Sciatic nerve (tissue), 2 donors: Measurements from ENCODE around the gene NRAS. TPM values are rescaled to one million over a fixed set of nuclear protein-coding genes. Genes with fewer than 3 reads are reported as not detected.
A peak's percentile ranks its signal among the peaks of the same experiment; 100 is the strongest.

Source experiments
- ATAC-seq: fragments of 200-7000 bp; cut with Tn5 transposase; one replicate; pipeline ENCODE4 v1.9.1; 2020; ENCODE audit warnings: mild to moderate bottlenecking, moderate library complexity
- DNase-seq: peaks from one replicate; pipeline ENCODE4 v3.0.0-alpha.2; 2020; ENCODE audit warnings: low spot score
- intact Hi-C: fragments of 100-400 bp; cut with DNase I; formaldehyde crosslinking; loops from one replicate; pipeline ENCODE4 v1.14.2; 2022
- total RNA-seq: library from RNA; stranded (reverse); fragmentation: NEBNext Ultra II Directional; extraction: Animal tissue kit (Norgen Biotek cat#: 25700); gene quantifications from one replicate; pipeline ENCODE4 v1.2.1, GENCODE V29; 2021
- donor health status: DM: no; HTN: no; CAD: no.
- donor health status: DM: no; HTN: no; CAD: no.

Gene NRAS
- total RNA-seq, 1 donor from 2014 or later = 19.4 TPM

DNA sequence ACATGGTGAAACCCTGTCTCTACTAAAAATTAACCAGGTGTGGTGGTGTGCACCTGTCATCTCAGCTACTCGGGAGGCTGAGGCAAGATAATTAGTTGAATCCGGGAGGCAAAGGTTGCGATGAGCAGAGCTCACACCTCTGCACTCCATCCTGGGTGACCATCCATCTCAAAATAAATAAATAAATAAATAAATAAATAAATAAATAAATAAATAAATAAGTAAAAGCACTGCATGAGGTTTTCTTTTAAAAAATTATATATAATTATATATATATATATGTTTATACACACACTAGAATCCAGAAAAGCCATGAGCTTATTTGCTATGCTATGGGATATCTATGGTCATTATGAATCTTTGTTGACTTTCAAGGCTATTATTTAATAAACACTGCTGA is 23.6 kb downstream of the NRAS start:
- no peak for ATAC-seq
- intact Hi-C loops = no loop called here
- DNase-seq = no peak

DNA sequence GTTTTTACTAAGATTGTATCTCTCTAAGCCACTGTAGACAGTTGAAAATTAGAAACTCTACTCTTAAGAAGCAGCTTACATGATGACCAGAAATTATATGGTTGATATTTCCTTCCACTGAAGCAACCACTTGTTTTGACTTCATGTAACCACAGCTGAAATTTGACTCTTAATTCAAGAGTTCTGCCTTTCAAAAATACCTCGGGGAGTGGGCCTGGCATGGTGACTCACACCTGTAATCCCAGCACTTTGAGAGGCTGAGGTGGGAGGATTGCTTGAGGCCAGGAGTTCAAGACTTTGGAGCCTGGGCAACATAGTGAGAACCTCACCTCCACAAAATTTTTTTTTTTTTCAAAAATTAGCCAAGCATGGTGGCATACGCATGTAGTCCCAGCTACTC is 25.5 kb downstream of the NRAS start:
- intact Hi-C loops = no loop called here
- DNase-seq = no peak
- no peak for ATAC-seq

DNA sequence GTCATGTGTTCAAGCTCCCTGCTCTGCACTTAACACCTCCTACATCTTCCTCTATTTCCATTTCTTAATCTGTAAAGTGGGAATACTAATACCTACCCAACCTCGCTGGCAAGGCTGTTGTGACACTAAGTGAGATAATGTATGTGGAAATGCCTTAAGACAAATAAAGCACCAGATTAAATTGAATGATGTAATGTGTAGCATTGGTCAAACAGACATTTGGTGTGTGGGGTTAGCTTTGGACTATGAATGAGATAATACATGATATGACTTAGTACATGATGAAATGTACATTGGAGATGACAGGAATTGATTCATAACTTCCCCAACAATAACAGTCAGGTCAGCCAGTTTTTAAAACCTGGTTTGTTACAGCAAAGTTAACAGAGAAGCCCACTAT is 26.4 kb downstream of the NRAS start:
- intact Hi-C loops = no loop called here
- no peak for ATAC-seq
- no peak for DNase-seq

DNA sequence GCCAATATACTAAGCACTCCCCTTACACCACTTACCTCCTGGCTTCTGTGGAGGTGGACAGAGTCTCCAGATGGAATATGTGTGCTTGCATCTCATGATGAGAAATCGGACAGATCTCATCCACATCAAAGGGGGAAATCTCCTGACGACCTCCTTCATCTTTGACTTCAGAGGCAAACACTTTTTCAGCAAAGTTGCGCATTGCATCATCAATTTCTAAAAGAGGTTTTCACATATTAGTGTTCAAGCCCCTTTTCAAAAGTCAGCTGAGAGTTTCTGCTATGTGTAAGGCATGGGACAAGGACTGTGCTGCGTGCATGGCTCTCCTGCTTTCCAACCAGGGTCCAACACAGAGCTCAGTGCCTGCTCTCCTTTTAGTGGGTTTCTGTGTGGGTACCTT is 28.0 kb downstream of the NRAS start:
- ATAC-seq (no peak), DNase-seq (no peak)
- intact Hi-C loops = no loop called here

DNA sequence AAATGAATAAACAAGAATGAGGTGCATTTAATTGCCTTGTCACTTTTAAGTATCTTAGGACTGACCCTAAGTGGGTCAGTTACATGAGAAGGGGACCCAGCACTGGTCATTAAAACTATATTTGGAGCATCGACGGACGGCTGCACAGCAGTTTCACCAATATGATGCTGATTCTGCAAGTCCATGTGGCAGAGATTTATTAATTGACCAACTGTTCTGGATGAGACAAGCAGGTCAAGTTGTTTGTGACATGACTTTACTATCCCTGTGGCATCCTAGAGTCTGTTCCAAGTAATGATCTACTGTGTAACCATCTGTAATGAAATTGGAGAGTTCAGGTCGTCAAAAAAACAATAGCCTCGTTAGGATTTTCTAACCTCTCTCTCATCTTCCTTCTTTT is 30.7 kb downstream of the NRAS start:
- intact Hi-C loops = no loop called here
- ATAC-seq (no peak), DNase-seq (no peak)

DNA sequence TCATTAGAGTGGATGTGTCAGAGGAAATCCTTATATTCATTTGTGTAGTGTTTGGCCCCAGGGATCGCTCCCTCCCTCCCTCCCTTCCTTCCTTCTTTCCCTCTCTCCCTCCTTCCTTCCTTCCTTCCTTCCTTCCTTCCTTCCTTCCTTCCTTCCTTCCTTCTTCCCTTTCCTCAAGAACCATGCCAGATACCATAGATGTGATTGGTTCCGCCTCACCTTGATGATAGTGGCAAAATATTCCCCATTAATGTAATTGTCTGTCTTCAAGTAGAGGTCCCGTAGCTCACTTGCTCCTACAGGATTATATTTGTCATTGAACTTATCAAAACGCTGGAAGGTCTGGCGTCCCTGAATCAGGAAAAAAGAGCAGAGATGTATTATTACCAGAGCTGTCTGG is 38.9 kb downstream of the NRAS start:
- ATAC-seq = no peak
- intact Hi-C loops = no loop called here
- no peak for DNase-seq

DNA sequence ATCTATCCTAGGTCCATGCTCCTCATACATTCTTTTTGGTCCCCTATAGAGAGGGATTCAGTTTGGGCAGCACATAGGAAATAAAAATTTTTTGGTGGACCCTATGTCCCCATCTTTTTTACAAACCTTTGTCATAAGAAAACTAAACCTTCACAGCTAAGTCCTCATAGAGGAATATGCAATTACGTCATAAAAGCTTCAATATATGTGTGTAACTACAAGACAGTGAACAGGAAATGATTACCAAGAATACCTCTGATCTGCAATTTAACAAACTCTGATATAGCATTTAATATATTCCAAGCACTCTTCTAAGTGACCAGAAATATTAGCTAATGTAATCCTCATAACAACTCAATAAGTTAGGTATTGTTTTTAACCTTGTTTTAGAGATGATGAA is 40.5 kb downstream of the NRAS start:
- ATAC-seq (no peak), DNase-seq (no peak)
- intact Hi-C loops = no loop called here

DNA sequence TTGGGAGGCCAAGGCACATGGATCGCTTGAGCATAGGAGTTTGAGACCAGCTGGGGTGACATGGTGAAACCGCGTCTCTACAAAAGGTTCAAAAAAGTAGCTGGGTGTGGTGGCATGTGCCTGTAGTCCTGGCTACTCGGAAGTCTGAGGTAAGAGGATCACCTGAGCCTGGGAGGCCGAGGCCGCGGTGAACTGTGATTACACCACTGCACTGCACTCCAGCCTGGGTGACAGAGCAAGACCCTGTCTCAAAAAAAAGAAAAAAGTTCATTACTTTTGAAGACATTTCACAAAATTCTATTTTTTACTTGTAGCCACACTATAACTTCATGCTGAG is 44.7 kb downstream of the NRAS start:
- ATAC-seq = no peak
- no peak for DNase-seq
- intact Hi-C loops = no loop called here

DNA sequence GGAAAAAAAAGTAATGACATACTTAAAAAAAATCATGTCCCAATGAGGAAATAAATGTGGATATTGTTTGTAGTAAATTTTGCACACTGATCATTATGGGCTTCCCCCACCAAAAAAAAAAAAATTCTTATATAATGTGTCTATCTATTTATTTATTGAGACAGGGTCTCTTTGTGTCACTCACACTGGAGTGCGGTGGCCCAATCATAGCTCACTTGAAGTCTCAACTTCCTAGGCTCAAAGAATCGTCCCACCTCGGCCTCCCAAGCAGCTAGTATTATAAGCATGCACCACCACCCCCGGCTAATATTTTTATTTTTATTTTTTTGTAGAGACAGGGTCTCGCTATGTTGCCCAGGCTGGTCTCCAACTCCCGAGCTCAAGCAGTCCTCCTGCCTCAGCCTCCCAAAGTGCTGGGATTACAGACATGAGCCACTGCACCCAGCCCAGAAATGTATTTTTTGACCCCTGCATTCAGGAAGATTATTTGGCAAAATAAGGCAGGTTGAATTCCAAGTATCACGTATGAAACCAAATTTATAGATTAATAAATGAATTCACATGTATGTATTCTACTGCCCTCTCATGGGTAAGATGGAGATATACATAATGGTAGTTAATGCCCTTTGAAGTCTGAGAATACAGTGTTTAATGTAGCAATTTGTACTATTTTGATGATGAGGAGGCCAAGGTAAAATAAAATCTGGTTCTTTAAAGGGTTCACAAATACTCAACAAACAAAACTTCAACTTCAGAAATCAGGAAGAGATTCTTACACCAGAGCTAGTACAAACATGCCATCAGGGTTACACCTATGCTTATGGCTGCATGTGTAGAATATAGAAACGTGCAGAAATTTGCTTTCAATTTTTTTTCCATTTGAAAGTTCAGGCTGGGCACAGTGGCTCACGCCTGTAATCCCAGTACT is 45.3 kb downstream of the NRAS start:
- intact Hi-C loops = no loop called here
- no peak for DNase-seq
- ATAC-seq = no peak

DNA sequence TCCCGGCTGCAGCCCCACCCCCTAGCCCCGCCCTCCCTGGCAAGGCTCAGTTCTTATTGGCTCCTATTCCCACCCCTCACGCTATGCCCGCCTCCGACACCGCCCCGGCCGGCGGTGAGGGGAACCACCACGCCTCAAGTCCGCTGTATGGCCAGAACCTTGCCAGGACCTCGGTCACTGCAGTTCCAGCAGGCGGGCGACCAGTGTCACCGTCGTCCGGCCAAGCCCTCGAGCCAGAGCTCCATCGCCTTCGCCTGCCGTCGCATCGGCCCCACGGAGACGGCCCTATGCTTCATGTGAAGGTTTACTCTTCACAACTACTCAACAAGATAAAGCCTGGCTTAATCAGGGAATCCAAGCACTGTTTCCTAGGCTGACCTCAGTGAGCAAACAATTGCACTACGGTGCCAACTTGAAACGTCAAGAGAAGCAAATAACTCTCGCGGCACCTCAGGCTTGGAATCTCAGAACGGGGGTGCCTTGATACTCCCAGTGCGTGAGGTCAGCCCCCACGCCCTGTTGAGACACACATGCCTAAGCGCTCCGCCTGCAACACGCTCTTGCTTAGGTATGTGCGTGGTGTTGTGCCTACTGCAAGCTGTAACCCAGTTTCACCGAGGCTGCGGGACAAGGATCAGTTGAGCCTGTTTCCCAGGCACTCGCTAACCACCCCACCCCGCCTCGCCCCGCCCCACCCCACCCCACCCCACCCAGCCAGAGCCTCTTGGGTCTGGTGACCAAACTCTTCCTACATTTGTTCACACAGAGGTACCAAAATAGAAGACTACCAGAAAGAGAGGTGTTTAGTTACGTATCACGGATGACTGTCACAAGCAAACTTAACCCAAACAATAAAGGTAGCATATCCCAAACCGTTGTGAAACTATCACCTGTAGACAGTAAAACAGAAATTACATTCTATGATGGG is 46.2 kb downstream of the NRAS start:
- ATAC-seq (peak; percentile 100), DNase-seq (peak; percentile 96)
- intact Hi-C loops = no loop called here

DNA sequence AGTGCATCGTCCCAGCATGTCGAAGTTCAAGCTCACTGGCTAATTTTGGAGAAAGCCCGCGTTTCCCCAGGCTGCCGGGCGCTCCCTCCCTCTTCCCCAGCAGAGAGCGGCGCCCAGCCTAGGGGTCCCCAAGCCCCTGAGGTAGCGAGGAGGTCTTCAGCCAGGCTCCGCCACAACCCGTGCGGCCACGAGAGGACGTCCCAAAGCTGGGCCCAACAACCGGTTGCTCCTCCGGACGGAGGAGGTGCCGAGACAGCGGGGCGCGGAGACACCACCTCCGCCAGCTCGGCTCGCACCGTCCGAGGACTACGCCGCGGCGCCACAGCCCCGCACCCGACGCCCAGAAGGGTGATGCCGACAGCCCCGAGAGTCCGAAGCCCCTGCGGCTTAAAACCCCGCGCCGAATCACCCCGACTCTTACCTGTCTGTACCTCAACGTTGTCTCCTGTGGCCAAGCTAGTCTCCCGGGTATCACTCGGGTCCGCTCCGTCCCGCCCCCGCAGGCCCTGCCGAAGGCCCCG is 46.9 kb downstream of the NRAS start, which contains the start of gene DENND2C:
Gene DENND2C (minus strand): TSS at position 488 of the 521 bp plus-strand sequence. CDS start 44,065 bp downstream, outside the sequence.
- intact Hi-C loops = no loop called here
- DNase-seq (no peak), ATAC-seq (peak; percentile 78)

DNA sequence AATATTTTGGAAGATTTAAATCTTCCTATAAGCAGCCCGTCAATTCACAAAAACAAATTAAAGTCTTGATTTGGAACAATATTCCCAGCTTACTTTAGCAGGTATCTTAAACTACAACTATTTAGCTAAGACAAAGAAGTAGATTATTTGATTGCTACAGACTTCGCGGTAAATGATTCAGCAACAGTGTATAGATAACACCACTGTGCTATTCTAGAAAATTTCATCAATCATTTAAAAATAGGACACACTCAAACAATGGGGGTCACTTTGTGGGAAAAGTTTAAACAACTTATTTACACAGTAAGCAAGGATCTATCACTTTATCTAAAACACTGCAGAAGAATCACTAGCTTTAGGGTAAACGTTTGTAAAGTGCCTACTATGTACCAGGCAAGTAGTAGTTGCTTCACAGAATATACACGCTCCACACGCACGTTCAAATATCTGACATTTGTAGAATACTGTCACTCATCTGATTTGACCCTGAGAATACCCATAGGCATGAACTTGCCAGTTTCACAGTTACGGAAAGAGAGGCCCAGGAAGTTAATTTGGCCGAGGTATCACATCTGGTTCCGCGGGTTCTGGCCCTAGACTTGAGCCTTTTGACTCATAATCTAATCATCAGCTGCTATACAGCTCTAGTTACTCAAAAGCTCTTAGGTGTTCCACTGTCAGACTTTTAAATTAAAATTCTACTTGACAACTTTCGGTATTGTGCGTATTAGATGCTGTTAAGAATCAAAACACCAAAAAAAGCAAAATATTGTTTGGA is 47.6 kb downstream of the NRAS start:
- intact Hi-C loops = no loop called here
- DNase-seq = no peak
- ATAC-seq = peak; percentile 21

DNA sequence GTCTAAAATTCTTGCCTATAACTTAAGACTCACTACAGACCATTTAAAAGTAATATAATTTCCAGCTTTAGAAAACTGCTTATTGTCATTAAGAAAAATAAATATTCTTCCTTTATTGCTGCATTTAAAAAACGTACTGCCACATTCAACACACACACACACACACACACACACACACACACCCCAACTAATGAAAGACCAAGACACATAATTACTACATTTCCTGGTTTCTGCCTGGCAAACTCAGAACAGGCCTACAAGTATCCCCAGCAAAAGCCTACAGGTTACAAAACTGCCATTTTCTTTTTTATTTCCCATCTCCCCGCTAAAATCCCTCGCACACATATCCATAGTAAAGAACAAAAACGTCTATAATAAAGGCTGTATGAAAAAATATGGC is 48.2 kb downstream of the NRAS start:
- ATAC-seq (no peak), DNase-seq (no peak)
- intact Hi-C loops = no loop called here

DNA sequence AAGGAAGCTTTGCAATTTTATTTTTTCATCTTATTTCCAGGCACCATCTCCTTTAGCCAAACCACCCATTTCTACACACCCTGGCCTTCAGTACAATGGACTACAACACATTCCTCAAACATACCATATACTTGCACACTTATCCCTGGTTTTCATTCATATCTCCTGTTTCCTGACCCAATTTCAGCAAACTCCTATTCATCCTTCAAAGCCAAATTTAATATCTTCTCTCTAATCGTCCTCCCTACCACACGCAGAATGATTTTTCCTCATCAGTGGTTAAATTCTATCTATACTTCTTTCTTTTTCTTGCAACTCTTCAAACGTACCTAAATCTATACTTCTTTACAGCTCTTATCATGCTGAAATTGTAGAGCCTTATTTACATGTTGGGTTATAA is 49.6 kb downstream of the NRAS start:
- DNase-seq (no peak), ATAC-seq (no peak)
- intact Hi-C loops = no loop called here

DNA sequence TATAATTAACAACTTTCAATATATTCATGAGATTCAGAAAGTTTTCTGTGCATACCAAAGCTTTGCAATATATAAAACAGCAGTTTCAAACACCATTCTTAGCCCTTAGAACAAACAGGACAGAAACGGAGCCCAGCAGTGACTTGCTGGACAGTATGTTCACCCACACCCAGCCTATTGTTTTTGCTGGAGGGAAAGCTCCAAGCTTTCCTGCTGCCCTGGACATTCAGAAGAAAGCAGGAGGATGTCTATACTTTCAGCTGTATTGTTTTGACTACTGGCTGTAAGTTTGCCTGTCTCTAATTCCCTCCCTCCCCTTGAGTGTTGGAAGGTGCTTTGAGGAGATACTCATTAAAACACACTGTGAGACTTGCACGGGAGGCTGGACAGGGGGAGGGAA is 56.3 kb downstream of the NRAS start:
- intact Hi-C loops = no loop called here
- no peak for DNase-seq
- ATAC-seq = no peak
